ENCODE measurements around the gene GRAMD2A.
"Not testable (repeated sequence)": the region's sequence is repeated elsewhere in the genome, so short reads cannot be mapped to it uniquely, and the experiment has no call there.

The GRAMD2A gene

DNA sequence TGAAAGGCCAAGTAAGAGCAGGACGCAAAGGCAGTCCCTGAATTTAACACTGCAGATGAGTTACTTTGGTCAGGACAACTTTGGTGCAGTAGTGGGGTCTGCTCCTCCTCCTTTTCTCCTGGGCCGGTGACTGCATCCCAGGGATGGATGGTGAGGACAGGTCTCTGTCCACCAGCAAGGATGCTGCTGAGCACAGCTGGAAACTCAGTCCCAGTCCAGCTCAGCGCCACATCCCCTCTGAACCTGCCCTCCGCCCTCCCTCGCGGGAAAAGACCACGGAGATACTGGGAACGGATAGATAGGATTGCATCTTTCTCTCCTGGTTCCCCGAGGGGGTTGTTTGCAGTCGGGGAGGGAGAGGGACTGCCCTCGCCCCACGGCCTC is 13.8 kb downstream of the GRAMD2A start:
- DNase-seq: no peak

DNA sequence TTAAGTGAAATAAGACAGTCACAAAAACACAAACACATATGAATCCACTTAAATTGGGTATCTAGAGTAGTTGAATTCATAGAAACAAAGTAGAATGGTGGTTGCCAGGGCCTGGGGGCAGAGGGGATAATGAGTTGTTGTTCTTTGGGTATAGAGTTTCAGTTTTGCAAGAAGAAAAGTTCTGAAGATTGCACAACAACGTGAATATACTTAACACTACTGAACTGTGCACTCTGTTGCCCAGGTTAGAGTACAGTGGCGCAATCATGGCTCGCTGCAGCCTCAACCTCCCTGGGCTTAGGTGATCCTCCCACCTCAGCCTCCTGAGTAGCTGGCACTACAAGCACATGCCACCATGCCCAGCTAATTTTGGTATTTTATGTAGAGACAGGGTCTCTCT is 14.9 kb downstream of the GRAMD2A start:
- no peak for DNase-seq

DNA sequence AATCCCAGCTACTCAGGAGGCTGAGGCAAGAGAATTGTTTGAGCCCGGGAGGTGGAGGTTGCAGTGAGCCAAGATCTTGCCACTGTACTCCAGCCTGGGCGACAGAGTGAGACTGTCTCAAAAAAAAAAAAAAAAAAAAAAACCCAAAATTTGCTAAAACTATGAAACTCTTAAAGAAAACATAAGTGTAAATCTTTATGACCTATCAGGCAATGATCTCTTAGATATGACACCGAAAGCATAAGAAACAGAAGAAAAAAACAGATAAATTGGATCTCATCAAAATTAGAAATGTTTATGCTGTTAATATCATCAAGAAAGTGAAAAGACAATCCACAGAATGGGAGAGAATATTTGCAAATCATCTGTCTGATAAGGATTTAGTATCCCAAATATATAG is 15.3 kb downstream of the GRAMD2A start:
- no peak for DNase-seq

DNA sequence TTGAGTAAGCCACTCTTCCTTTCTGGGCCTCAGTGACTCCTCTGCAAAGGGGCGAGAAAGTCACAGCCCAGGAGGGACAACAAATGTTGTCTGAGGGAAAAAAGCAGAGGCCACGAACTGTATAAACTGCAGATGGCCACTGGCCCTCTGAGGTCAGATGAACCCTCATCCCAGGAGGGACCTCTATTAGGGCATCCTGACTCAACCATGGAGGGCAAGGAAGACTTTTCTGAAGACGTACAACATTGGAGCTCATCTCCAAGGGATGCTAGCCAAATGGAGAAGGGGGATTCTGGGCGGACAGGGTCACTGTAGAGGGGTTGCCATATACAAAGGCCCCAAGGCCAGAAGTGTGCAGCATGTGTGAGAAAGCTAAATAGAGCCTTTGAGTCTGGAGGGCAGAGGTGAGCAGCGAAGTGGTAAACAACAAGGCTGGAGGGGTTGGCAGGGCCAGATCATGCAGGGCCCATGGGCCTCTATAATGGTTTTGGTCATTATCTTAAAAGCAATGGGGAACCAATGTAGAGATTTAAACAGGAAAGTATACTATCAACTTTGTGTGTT is 16.7 kb downstream of the GRAMD2A start:
- no peak for DNase-seq

DNA sequence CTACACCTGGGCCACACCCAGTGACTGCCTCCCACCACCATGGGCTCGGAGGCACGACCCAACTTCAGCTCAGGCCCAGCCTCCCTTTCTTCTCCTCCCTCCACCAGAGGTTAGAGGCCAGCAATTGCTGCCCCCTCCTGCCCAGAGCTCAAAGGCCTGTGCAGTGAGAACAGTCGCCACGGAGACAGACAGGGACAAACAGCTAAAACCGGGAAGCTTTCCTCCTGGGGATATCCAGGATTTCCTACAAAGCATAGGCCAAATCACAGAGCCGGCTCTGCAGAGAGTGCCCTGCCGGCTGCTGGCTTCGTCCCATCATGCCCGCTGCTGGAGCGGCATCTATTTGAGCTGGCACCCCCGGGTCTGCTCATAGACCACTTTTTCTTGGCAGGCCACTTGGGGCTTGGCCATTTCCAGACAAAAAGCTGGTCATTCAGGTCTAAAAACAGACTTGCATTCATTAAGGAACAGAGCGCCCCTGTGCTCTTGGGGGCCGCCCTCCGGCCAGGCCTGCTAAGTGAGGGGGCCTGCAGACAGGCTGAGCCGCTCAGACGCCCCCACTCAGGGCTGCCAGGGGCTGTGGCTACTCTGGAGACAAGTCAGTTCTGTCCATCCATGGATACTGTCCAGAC is 17.5 kb downstream of the GRAMD2A start:
- no peak for DNase-seq

DNA sequence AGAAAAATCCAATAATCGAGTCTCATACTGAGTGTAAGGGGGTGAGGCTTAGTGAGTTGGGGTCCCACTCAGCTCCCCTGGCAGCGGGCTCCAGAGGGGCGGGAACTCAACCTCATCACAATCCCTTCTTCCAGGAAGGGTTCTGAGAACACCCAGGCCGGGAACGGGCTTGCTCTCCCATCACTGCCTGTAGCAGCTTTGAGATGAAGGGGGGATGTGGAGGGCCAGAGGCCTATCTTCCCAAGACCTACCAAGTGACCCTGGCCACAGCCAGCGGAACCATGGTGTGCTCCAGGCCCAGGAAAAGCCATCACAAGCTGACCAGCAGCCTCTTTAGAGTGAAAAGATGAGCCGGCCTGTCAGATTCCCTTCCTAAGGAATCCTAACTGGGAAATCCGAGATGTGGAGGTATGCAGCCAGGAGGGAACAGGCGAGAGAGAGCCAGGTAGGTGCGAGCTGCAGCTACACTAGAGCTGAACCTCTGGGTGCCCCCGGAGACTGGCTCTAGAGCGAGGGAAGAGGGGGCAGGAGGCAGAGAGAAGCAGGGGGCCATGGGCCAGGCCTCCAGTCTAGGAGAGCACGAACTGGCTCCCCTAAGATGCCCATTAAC is 18.5 kb downstream of the GRAMD2A start:
- no peak for DNase-seq

DNA sequence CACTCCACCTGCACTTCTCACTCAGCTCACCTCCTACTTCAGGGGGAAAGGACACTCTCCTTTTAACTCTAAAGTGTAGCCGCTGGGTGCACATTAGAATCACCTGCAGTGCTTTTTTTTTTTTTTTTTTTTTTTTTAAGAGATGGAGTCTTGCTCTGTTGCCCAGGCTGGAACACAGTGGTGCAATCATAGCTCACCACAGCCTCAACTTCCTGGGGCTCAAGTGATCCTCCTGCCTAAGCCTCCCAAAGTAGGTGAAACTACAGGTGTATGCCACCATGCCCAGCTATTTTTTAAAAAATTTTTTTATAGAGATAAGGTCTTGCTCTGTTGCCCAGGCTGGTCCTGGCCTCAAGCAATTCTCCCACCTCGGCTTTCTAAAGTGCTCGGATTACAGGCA is 20.8 kb downstream of the GRAMD2A start:
- DNase-seq: no peak

DNA sequence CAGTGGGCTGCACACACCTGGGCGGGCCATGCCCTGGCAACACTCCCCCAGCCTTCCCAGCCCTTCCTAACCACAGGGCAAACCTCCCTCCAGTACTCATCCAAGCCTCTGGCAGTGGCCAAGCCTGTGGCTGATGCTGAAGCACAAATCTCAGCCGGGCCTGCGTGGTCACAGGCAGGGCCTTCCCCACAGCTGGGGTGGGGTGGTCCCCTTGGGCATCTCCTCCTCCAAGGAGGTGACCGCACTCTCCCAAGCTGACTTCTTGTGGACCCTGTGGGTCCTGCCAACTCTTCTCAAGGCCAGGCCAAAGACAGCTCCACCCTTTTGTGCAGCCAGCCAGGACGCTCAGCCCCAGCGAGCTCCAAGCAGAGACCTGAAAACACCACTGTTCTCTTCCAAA is 21.4 kb downstream of the GRAMD2A start:
- no peak for DNase-seq

DNA sequence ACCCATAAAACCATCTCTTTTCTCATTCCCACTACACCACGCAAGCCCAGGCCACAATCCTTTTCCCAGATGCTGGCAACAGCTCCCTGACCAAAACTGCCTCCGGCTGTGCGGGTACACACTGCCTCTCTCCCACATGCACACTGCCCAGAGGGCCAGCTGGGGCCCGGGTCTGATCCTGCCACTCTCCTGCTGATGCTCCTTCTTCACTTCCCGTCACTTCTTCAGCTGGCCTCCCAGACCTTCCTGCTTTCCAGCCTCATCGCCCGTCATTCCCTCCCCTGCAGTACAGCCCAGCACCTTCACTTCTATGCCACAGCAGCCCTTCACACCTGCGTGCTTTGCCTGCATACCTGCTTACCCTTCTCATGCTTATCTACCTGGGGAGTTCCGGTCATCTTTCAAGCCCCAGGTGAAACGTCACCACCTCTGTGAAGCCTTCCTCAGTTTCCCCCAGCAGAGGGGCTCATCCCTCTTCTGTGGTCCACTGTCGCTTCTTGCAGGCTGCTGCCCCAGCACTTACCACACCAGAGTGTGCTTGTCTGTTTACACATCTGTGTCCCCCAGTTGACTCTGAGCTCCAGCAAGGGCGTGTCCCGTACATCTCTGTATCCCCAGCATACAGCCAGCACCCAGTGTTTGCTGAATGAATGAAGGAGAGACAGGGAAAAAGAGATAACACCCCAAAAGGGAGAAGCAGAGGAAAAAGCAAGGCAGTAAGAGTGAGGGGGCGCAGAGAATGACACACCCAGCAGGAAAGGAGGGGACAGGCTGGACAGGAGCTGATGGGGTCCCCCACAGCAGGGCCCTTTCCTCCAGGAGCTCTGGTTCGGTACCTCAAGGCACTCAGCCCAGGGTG is 22.2 kb downstream of the GRAMD2A start:
- DNase-seq: no peak

DNA sequence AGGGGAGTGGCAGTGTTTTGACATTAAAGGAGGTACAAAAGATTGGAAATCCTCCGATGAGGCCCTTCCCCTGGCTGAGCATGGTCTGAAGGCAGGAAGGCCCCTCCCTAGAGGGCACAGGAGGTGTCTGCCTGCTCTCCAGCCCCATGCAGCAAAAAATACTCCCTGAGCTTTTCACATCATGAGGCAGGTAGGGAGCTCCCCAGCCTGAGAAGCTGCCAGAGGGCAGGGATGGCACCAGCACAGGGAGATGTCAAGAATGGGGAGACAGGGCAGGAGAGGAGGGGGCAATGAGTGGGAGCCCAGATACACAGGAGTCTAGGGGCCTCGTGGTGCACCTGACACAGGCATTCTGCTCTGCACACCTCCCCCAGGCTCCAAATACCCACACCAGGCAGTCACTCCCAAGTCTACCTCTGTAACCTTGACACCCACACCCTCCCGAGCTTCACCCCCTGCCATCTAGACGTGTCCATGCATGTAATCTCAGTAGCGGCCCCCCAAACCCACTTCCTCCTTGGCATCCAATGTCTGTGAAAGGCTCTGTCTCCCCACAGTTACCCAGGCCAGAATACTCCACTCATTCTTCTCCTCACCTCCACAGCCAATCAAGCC is 22.9 kb downstream of the GRAMD2A start:
- DNase-seq: no peak

DNA sequence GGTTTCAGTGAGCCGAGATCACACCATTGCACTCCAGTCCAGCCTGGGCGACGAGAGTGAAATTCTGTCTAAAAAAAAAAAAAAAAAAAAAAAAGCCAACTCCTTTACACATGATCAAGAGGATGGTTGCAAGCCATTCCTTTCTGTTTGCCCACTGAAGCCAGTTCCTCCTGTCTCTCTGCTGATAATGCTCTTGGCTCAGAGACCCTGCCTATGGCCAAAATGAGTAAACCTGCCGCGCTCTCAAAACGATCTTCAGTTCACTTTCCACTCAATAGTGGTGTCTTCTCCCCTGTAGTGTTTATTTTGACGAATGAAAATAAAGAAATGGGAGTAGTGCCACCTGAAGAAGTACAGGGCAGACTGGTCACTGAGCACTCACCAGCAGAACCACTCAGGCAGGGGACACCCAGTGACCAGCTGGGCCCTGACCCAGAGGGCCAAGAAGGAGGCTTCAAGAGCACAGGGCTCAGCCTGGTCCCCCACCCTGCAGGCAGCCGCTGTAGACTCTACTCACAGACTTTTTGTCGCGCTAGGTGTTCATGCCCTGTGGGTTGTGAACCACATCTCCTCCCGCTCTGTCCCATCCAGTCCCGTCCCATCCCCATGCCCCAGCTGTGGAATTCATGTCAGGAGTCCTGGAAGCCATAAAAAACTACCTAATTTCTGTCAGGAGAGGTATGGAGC is 23.6 kb downstream of the GRAMD2A start:
- DNase-seq: no peak

DNA sequence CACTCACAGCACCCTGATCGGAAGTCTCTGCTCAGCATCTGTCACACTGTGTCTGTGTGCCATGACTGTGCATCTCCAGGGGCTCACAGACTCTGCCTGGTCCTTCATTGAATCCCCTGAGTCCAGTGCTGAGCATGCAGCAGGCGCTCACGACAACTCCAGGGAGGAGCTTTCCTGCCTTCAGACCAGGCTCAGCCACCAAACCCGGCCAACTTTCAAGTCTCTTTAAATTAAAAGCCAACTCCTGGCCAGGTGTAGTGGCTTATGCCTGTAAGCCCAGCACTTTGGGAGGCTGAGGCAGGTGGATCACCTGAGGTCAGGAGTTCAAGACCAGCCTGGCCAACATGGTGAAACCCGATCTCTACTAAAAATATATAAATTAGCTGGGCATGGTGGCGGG is 24.2 kb downstream of the GRAMD2A start:
- DNase-seq: no peak

DNA sequence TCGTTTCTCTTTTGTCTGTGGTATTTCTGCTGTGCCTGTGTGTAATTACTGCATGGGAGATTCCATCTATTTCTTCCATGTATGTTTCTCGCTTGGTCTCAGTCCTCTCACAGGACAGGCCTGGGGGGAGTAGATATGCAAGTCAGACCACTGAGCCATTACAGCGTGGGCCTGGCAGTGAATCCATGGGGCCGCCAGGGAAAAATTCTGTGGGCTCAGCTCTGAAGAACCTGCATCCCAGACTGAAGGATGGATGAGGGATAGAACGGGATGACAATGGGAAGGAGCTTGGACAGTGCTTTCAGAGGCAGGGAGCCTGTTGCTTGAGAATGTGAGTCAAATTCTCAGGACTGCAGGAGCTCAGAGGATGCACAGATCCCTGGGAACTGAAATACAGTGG is 24.8 kb downstream of the GRAMD2A start:
- no peak for DNase-seq

DNA sequence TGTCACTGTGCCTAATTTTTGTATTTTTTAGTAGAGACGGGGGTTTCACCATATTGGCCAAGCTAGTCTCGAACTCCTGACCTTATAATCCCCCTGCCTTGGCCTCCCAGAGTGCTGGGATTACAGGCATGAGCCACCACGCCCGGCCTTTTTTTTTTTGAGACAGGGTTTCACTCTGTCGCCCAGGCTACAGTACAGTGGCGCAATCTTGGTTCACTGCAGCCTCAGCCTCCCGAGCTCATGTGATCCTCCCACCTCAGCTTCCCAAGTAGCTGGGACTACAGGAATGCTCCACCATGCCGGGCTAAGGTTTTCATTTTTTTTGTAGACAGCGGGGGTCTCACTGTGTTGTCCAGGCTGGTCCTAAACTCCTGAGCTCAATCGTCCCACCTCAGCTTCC is 25.6 kb downstream of the GRAMD2A start:
- not testable (repeated sequence) for DNase-seq

DNA sequence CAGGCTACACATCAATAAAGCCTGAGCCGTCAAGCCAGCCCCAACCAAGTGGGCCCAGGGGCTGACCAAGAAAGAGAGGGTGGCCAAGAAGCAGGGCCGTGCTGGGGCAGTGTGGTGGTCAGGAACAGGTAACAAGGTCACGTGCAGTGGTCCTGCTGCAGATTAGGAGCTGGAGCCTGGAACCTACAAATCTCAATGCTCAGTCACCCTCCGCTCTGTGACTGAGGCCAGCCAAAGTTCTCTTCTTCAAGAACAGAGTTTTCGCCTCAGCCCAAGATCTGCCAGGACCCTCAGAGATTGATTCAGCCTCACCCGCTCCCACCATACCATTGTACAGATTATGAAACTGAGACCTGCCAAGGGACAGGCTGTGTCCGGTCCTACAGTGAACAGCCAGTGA is 26.9 kb downstream of the GRAMD2A start:
- no peak for DNase-seq

DNA sequence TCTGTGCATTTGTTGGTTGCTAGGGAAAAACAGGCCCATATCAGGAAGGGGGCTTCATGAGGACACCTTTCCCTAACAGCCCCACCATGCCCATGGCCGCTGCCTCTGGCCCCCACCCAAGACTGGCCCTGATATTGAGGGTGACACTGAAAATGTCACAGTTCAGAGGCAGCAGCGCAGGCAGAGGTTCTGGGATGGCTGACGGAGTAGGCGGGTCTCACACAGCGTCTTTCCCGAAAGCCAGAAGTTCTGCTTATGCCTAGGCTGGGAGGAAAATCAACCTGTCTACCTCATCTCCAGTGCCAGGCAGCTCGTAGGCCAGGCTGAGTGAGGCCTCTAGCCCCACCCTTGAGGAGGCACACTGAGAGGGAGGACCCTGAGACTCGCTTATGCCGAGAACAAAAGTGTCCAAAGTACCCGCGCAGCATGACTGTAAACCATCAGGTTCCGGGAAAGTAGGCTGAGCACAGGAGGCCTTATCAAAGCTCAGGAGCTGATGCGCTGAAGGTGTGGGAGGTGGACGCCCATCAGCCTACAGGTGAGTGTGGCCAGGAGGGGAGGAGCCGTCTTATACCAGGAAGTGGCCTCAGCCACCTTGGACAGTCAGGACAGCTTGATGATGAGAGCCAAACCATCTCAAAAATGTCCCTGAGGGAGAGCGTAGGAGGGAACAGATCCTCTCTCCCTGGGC is 27.5 kb downstream of the GRAMD2A start:
- no peak for DNase-seq

DNA sequence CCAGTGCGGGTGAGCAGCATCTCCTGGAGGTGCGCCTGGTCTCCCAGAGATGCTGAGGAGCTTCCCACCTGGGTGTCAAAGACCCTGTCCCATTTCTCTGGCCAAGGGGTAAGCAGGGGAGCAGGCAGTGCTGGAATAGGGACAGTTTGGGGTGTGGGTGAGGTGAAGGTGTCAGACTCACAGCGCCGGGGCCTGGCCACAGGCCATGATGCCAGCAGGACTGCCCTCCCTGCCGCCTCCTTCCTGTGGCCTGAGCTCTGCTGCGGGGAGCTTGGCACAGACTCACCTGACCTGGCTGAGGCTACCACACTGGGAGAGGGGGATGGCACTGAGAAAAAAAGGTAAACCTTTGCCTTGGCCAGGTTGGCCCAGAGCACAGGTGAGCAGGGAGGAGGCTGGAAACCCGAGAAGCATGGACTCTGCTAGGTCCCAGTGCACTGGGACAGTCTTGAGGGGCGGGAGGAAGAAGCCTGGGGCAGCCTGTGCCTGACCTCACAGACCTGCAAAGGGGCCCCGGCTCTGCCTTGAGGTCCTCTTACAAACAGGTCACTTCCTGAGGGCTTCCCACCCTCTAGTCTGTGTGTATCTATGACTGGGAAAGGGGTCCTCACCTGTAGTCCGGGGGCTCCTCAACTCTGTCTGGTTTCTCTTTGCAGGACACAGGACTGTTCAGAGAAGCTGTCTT is 28.2 kb downstream of the GRAMD2A start:
- DNase-seq: no peak

DNA sequence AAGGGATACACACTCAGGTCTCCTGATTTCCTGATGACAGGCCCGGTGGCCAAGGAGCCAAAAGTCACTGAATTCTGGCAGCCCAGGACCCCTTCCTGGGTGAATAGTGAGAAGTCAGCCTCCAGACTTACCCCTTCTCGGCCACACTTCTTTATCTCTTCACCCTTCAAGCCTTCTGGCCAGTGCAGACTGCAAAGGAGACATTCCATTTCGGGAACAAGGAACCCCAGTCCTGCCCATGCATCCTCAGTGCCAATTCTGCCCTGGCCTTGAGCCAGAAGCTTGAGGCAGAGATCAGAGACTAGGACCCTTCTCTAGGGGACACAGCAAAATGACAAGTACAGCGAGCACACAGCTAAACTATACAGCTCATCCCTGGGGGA is 28.8 kb downstream of the GRAMD2A start:
- no peak for DNase-seq

DNA sequence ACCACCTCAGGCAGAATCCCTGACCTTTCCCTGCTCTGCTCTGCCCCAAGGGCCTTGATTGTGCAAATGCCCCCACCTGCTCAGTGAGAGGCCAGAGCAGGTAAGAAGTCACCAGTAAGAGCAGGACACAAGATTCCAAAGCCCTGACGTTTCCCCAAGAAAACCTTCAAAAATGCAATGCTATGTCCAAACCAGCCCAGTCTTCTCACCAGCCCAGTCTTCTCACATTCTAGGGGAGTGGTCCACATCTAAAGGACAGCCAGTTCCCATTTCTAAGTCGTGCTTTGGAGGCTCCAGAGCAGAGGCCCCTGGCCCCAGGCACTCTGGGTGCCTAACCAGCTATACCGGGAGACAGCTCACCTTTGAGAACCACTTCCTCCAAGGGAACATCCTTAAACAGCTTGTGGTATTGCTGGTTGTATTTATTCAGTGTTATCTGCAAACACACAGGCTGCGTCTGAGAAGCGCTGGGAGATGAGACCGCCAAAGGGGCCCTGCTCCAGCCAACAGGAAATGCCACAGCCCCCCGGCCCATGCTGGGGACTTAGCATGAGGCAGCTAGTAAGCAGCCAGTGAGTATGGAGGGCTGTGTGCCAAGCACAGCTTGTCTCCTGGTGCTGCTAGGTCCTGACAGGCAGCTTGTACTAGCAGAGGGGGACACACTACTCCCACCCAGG is 29.3 kb downstream of the GRAMD2A start:
- no peak for DNase-seq

DNA sequence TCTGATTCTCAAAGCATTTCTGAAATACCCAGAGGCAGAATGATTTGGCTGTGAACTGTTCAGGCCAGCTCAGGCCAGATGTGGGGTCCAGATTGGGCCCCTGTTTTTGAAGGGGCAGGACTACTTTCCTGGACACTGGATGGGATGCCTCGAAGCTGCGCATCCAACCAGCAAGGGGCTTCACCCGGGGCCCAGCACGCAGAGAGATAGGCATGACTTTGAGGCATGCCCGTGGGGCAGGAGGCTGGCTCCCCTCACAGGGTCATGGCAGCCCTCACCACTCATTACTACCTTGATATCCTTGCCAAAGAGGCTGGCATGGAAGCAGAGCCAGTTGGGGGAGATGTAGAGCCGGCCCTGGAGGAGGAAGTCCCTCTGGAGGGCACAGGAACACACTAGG is 30.1 kb downstream of the GRAMD2A start:
- DNase-seq: no peak
